C4-2B (cell line): ENCODE results near the gene SKIC2.

ENCODE experiments used
- H3K27ac ChIP-seq: fragments of 450-650 bp; 2 replicates; pipeline ENCODE4 v1.5.1; 2017
- CTCF ChIP-seq: fragments of 450-650 bp; conservative IDR thresholded peaks from 2 replicates; pipeline ENCODE4 v1.5.1; 2017; ENCODE audit warnings: mild to moderate bottlenecking
- ZFX ChIP-seq: fragments of 450-650 bp; IDR thresholded peaks from 2 replicates; pipeline ENCODE4 v1.6.1; 2017

Gene SKIC2

DNA sequence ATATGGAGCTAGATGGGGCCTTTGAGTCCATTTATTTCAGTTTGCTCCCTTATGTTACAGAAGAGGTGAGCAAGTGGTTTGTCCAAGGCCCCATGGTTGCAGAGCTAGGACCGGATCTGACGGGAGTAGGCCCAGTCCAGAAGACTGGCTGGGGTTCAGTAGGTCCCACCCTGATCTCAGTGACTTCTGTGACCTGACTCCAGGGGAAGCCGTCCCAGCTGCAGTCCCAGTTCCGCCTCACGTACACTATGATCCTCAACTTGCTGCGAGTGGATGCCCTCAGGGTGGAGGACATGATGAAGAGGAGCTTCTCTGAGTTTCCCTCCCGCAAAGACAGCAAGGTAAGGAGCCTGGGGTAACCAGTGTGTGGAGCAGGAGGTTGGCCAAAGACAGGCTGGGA lies 7.5 kb downstream of the SKIC2 start:
- TF ChIP-seq ZFX (no peak), CTCF (no peak)

GRCh38 chr6:31966997-31967925 lies 8.3 kb downstream of the SKIC2 start:
- no peak overlapping the region for H3K27ac ChIP-seq
- TF ChIP-seq CTCF (no peak), ZFX (no peak)

More for the DNA sequence above, 7.5 kb downstream of the SKIC2 start:
- H3K27ac ChIP-seq: no peak overlapping the region

DNA sequence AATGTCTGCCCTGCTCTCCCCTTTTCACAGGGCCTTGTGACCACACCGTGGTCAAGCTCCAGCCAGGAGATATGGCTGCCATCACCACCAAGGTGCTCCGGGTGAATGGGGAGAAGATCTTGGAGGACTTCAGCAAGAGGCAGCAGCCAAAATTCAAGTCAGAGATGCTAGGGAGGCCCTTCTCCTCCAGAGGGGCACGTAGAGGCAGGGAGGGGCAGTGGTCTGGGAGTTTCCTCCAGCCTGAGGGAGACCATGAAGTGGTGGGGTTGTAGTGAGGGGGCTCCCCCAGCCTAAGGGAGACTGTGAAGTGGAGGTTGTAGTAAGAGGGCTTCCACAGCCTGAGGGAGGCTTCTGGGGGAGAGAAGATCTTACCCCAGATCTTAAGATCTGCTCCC lies 8.9 kb downstream of the SKIC2 start:
- TF ChIP-seq ZFX (no peak), CTCF (no peak)
- no peak overlapping the region for H3K27ac ChIP-seq

DNA sequence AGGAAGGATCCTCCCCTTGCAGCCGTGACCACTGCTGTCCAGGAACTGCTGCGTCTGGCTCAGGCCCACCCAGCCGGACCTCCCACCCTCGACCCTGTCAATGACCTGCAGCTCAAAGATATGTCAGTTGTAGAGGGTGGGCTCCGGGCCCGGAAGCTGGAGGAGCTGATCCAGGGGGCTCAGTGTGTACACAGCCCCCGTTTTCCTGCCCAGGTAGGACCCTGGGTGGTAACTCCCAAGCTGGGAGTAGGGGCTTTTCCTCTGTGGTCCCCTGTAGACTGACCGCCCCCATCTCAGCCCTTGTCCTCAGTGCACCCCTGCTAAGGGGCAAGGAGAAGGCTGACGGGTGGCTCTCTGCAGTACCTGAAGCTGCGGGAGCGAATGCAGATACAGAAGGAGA lies 9.4 kb downstream of the SKIC2 start:
- no peak overlapping the region for H3K27ac ChIP-seq
- TF ChIP-seq CTCF (no peak), ZFX (no peak)

- TF ChIP-seq ZFX (no peak), CTCF (no peak)
- H3K27ac ChIP-seq: no peak overlapping the region
These were observed 10.1 kb downstream of the SKIC2 start for GRCh38 chr6:31968791-31969711.

GRCh38 chr6:31969712-31970603 lies 11.0 kb downstream of the SKIC2 start:
- H3K27ac ChIP-seq: peak overlapping the region; percentile 76
- no peak for TF ChIP-seq ZFX
- TF ChIP-seq CTCF: no peak
